IMR-90 (cell line): ENCODE data around the gene POTEI.
"Not testable (repeated sequence)": the region's sequence is repeated elsewhere in the genome, so short reads cannot be mapped to it uniquely, and the experiment has no call there.

Experiments
- CEBPB ChIP-seq: IDR thresholded peaks from 2 replicates; pipeline ENCODE4 v1.6.1; 2012; ENCODE audit warnings: low read depth, low read length, improper control_type of control experiment
- RFX5 ChIP-seq: IDR thresholded peaks from 2 replicates; pipeline ENCODE4 v1.8.0; 2012; ENCODE audit warnings: low read depth, mild to moderate bottlenecking, low read length, moderate library complexity
- TF ChIP-seq, protein P1 (sequence below): conservative IDR thresholded peaks from 2 replicates; pipeline ENCODE4 v1.5.1; 2012; ENCODE audit warnings: mild to moderate bottlenecking, low read depth, low read length, improper control_type of control experiment

DNA sequence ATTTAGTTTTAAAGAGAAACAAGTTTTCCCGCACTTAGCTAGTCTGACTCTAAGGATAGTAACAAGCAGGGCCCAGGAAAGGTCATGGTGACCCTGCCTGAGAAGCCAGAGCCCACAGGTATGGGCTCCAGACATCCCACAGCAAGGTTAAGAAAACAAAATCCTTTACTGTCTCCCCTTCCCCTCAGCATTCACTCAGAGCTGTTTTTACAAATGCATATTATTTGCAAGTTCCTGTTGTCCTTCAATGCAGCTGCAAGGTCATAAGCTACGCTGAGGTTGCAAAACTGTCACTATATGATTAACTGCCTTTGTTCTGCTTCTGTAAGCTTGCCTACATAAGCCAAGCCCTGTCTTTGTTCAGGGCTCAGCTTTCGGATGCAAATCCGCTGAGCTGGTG, 18.1 kb downstream of the POTEI start:
- TF ChIP-seq CEBPB, RFX5: not testable (repeated sequence)
- TF ChIP-seq, protein P1, sequence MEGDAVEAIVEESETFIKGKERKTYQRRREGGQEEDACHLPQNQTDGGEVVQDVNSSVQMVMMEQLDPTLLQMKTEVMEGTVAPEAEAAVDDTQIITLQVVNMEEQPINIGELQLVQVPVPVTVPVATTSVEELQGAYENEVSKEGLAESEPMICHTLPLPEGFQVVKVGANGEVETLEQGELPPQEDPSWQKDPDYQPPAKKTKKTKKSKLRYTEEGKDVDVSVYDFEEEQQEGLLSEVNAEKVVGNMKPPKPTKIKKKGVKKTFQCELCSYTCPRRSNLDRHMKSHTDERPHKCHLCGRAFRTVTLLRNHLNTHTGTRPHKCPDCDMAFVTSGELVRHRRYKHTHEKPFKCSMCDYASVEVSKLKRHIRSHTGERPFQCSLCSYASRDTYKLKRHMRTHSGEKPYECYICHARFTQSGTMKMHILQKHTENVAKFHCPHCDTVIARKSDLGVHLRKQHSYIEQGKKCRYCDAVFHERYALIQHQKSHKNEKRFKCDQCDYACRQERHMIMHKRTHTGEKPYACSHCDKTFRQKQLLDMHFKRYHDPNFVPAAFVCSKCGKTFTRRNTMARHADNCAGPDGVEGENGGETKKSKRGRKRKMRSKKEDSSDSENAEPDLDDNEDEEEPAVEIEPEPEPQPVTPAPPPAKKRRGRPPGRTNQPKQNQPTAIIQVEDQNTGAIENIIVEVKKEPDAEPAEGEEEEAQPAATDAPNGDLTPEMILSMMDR, result not testable (repeated sequence)
